ENCODE data around the gene LMCD1. TPM values are rescaled to one million over a fixed set of nuclear protein-coding genes. Genes with fewer than 3 reads are reported as not detected.

LMCD1 gene
- total RNA-seq, 1 donor from 2014 or later = 174 TPM

GRCh38 chr3:8488411-8488810, 13.2 kb upstream of the LMCD1 start:
- intact Hi-C loops (cut with DNase I) = no loop called here
- no peak for ATAC-seq
- H3K36me3 ChIP-seq = no peaks in the 10 kb centered on the region
- no peak for DNase-seq
- H3K27me3 ChIP-seq = no peaks in the 10 kb centered on the region
- no peak for TF ChIP-seq CTCF (IDR thresholded peaks at IDR 0.05)
- H3K27ac ChIP-seq = no peak overlapping the region
- H3K4me3 ChIP-seq = no peak overlapping the region
- H3K4me1 ChIP-seq = peaks cover 15% of the 10 kb centered on the region
- no peaks in the 10 kb centered on the region for H3K9me3 ChIP-seq

- Histone ChIP-seq H3K4me3 (no peak overlapping the region), H3K27ac (no peak overlapping the region), H3K9me3 (no peaks in the 10 kb centered on the region), H3K36me3 (no peaks in the 10 kb centered on the region), H3K4me1 (peaks cover 11% of the 10 kb centered on the region), H3K27me3 (no peaks in the 10 kb centered on the region)
- TF ChIP-seq CTCF (IDR thresholded peaks at IDR 0.05) = no peak
- intact Hi-C loops (cut with DNase I) = no loop called here
- no peak for ATAC-seq
- no peak for DNase-seq
Observed at GRCh38 chr3:8488877-8489276, 12.7 kb upstream of the LMCD1 start.

- ATAC-seq (no peak), DNase-seq (no peak)
- Histone ChIP-seq H3K27me3 (no peaks in the 10 kb centered on the region), H3K4me3 (no peak overlapping the region), H3K9me3 (no peaks in the 10 kb centered on the region), H3K27ac (no peak overlapping the region), H3K4me1 (peaks cover 9% of the 10 kb centered on the region), H3K36me3 (no peaks in the 10 kb centered on the region)
- no peak for TF ChIP-seq CTCF (IDR thresholded peaks at IDR 0.05)
- intact Hi-C loops (cut with DNase I) = no loop called here
Observed at GRCh38 chr3:8489278-8489792, 12.3 kb upstream of the LMCD1 start.

- no peak for DNase-seq
- no peak overlapping the region for H3K4me3 ChIP-seq
- intact Hi-C loops (cut with DNase I) = no loop called here
- H3K27ac ChIP-seq = no peak overlapping the region
- no peak for TF ChIP-seq CTCF (IDR thresholded peaks at IDR 0.05)
- H3K9me3 ChIP-seq = no peaks in the 10 kb centered on the region
- no peaks in the 10 kb centered on the region for H3K36me3 ChIP-seq
- no peaks in the 10 kb centered on the region for H3K27me3 ChIP-seq
- ATAC-seq = no peak
- H3K4me1 ChIP-seq = peaks cover 9% of the 10 kb centered on the region
Observed at GRCh38 chr3:8490079-8490552, 11.5 kb upstream of the LMCD1 start.

GRCh38 chr3:8491271-8492144, 10.1 kb upstream of the LMCD1 start:
- peak; percentile 62 for ATAC-seq
- Histone ChIP-seq H3K27me3 (no peaks in the 10 kb centered on the region), H3K4me1 (peaks cover 9% of the 10 kb centered on the region), H3K9me3 (no peaks in the 10 kb centered on the region), H3K27ac (peak overlapping the region; percentile 65), H3K36me3 (no peaks in the 10 kb centered on the region), H3K4me3 (no peak overlapping the region)
- intact Hi-C loops (cut with DNase I) = no loop called here
- no peak for TF ChIP-seq CTCF (IDR thresholded peaks at IDR 0.05)
- no peak for DNase-seq

All from upper lobe of right lung (tissue), 1 donor.